Lung (tissue), 12 donors: ENCODE results near the gene DLG2. TPM values are rescaled to one million over a fixed set of nuclear protein-coding genes. Genes with fewer than 3 reads are reported as not detected.

Source experiments
- ATAC-seq: fragments of 200-7000 bp; cut with Tn5 transposase; one replicate; pipeline ENCODE4 v1.9.1; 2020; ENCODE audit warnings: moderate number of reproducible peaks; ENCODE audit not compliant: insufficient read depth, low FRiP score
- DNase-seq, 3 donors: peaks; one replicate each; pipeline ENCODE4 v3.0.0-alpha.2; 2013 to 2017
- H3K27ac ChIP-seq, 2 donors: one replicate each; pipeline ENCODE4 v1.5.1; 2013; ENCODE audit warnings: mild to moderate bottlenecking in 2 of 2, moderate library complexity in 2 of 2, control low read depth in 1 of 2, inconsistent platforms in 1 of 2, low read depth in 1 of 2, low read length in 1 of 2
- H3K27me3 ChIP-seq, 3 donors: one replicate each; pipeline ENCODE4 v1.5.1; 2013; ENCODE audit warnings: low read length in 2 of 3; ENCODE audit not compliant: control insufficient read depth in 3 of 3, insufficient read depth in 3 of 3
- H3K36me3 ChIP-seq, 4 donors: one replicate each; pipeline ENCODE4 v1.5.1; 2013; ENCODE audit warnings: low read length in 4 of 4, mild to moderate bottlenecking in 1 of 4, moderate library complexity in 1 of 4; ENCODE audit not compliant: control insufficient read depth in 4 of 4, insufficient read depth in 4 of 4
- H3K4me1 ChIP-seq, 5 donors: one replicate each; pipeline ENCODE4 v1.5.1; 2013; ENCODE audit warnings: low read length in 5 of 5, mild to moderate bottlenecking in 2 of 5, moderate library complexity in 1 of 5; ENCODE audit not compliant: control insufficient read depth in 5 of 5, insufficient read depth in 5 of 5
- H3K4me3 ChIP-seq: one replicate; pipeline ENCODE4 v1.5.1; 2013; ENCODE audit warnings: mild to moderate bottlenecking, control low read depth, moderate library complexity
- H3K9ac ChIP-seq, 2 donors: one replicate each; pipeline ENCODE4 v1.5.1; 2013; ENCODE audit warnings: low read length in 2 of 2, control low read depth in 1 of 2; ENCODE audit not compliant: insufficient read depth in 1 of 2
- H3K9me3 ChIP-seq, 4 donors: one replicate each; pipeline ENCODE4 v1.5.1; 2013; ENCODE audit warnings: low read length in 3 of 4, mild to moderate bottlenecking in 1 of 4, moderate library complexity in 1 of 4; ENCODE audit not compliant: control insufficient read depth in 4 of 4, insufficient read depth in 3 of 4
- WGBS, 2 donors: extraction: QIAGEN DNeasy Blood & Tissue Kit; methylation state at CpG; one replicate each; pipeline ENCODE4 v1.1.7; 2013; 5-methylcytosine and 5-hydroxymethylcytosine counted together
- polyA plus RNA-seq, 2 donors: library from polyadenylated mRNA; stranded (reverse); fragments of 200-250 nt; gene quantifications; one replicate each; pipeline ENCODE4 v1.2.1, GENCODE V29; 2013
- total RNA-seq, 2 donors: library from RNA; depleted of rRNA in 1 of 2; stranded (reverse); fragments of >200 nt in 1 of 2; gene quantifications; one replicate each; pipeline ENCODE4 v1.2.1, GENCODE V29; 2014 to 2021
- TF ChIP-seq, protein P1 (sequence below): IDR thresholded peaks from 2 replicates; pipeline ENCODE4 v1.5.1; 2012; ENCODE audit warnings: mild to moderate bottlenecking; ENCODE audit errors: control extremely low read depth, extremely low read depth
- donor health status: control.
- donor health status: control.
- donor health status: Bipolar disorder and iron deficiency.
- donor health status: healthy.
- donor health status: DM: yes; HTN: yes; CAD: no.

Gene DLG2
- total and polyA plus RNA-seq, 4 donors = 0.32 to 24.1 (median 5.4) TPM

- no peak for DNase-seq
- H3K4me3 ChIP-seq = no peak overlapping the region
- H3K9ac ChIP-seq = no peak overlapping the region
- H3K27ac ChIP-seq = no peak overlapping the region
- H3K9me3 ChIP-seq = peaks cover 0 to 2% (median 0%) of the 10 kb centered on the region in 4 donors
- ATAC-seq = no peak
- peaks cover 0 to under 1% (median 0%) of the 10 kb centered on the region in 5 donors for H3K4me1 ChIP-seq
- WGBS, 2 donors = 91 to 97% methylated on average over 2 of the region's 2 CpGs
- H3K27me3 ChIP-seq = no peaks in the 10 kb centered on the region
- H3K36me3 ChIP-seq = no peaks in the 10 kb centered on the region
- TF ChIP-seq, protein P1, sequence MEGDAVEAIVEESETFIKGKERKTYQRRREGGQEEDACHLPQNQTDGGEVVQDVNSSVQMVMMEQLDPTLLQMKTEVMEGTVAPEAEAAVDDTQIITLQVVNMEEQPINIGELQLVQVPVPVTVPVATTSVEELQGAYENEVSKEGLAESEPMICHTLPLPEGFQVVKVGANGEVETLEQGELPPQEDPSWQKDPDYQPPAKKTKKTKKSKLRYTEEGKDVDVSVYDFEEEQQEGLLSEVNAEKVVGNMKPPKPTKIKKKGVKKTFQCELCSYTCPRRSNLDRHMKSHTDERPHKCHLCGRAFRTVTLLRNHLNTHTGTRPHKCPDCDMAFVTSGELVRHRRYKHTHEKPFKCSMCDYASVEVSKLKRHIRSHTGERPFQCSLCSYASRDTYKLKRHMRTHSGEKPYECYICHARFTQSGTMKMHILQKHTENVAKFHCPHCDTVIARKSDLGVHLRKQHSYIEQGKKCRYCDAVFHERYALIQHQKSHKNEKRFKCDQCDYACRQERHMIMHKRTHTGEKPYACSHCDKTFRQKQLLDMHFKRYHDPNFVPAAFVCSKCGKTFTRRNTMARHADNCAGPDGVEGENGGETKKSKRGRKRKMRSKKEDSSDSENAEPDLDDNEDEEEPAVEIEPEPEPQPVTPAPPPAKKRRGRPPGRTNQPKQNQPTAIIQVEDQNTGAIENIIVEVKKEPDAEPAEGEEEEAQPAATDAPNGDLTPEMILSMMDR = no peak
Measured at GRCh38 chr11:84297570-84297969, 1329.6 kb downstream of the DLG2 start.

DNA sequence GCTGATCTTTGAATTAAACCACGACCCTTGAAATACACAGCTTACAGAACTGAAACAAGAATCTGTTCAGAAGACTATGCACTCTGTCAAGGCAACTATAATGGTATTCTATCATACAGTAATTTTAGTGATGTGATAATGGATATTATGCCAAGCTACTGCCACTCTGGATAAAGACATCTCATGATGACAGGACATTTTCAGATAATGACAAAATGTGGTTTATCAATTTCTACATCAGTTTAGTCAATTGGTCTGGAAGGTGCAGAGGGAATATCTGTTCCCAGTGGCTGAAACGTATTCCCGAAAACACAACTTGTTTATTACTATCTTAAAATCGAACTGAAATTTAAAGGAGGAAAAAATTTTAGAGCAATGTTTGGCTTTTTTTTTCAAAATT, 1331.3 kb downstream of the DLG2 start:
- no peak for DNase-seq
- Histone ChIP-seq H3K9me3 (peaks cover 0 to 2% (median 0%) of the 10 kb centered on the region in 4 donors), H3K9ac (no peak overlapping the region), H3K27me3 (no peaks in the 10 kb centered on the region), H3K4me3 (no peak overlapping the region), H3K4me1 (peaks cover 0 to 8% (median 0%) of the 10 kb centered on the region in 5 donors), H3K27ac (no peak overlapping the region), H3K36me3 (no peaks in the 10 kb centered on the region)
- TF ChIP-seq, protein P1 = no peak
- 78 to 86% methylated on average over 4 of the region's 4 CpGs for WGBS, 2 donors
- ATAC-seq = no peak

- WGBS, 2 donors = 84 to 85% methylated on average over 2 of the region's 2 CpGs
- H3K4me1 ChIP-seq = peaks cover 0 to 8% (median 0%) of the 10 kb centered on the region in 5 donors
- DNase-seq = no peak
- H3K4me3 ChIP-seq = no peak overlapping the region
- TF ChIP-seq, protein P1 = no peak
- H3K27me3 ChIP-seq = no peaks in the 10 kb centered on the region
- H3K27ac ChIP-seq = no peak overlapping the region
- H3K9ac ChIP-seq = no peak overlapping the region
- H3K36me3 ChIP-seq = no peaks in the 10 kb centered on the region
- ATAC-seq = no peak
- peaks cover 0 to 2% (median 0%) of the 10 kb centered on the region in 4 donors for H3K9me3 ChIP-seq
Measured at GRCh38 chr11:84292955-84293354, 1334.2 kb downstream of the DLG2 start.

GRCh38 chr11:84292006-84292405, 1335.1 kb downstream of the DLG2 start:
- peak; percentile 40 to 87 (median 77) for DNase-seq
- Histone ChIP-seq H3K4me3 (no peak overlapping the region), H3K9me3 (peaks cover 0 to 2% (median 0%) of the 10 kb centered on the region in 4 donors), H3K36me3 (no peaks in the 10 kb centered on the region), H3K27ac (no peak overlapping the region), H3K27me3 (no peaks in the 10 kb centered on the region), H3K4me1 (peaks cover 0 to 8% (median 0%) of the 10 kb centered on the region in 5 donors), H3K9ac (no peak overlapping the region)
- TF ChIP-seq, protein P1 = no peak
- 65 to 69% methylated on average over 4 of the region's 4 CpGs for WGBS, 2 donors
- ATAC-seq = no peak
